Endometrial microvascular endothelial cells (primary cell): ENCODE results near the gene EML3. TPM values are rescaled to one million over a fixed set of nuclear protein-coding genes. Genes with fewer than 3 reads are reported as not detected.
"Not testable (repeated sequence)": the region's sequence is repeated elsewhere in the genome, so short reads cannot be mapped to it uniquely, and the experiment has no call there.

Experiments
- in situ Hi-C: cut with HindIII; loops from 2 replicates; pipeline ENCODE4 v1.10.0; 2017; ENCODE audit warnings: low sequenced_read_pairs, low pct_unique_long_range_greater_than_20kb; ENCODE audit errors: inconsistent ontology term
- total RNA-seq: library from RNA; depleted of rRNA; stranded (reverse); fragments of >200 nt; gene quantifications from one replicate; pipeline ENCODE4 v1.2.3, GENCODE V29; 2015; ENCODE audit errors: inconsistent ontology term

EML3 gene
- total RNA-seq, 1 donor from 2014 or later: 42.1 TPM

DNA sequence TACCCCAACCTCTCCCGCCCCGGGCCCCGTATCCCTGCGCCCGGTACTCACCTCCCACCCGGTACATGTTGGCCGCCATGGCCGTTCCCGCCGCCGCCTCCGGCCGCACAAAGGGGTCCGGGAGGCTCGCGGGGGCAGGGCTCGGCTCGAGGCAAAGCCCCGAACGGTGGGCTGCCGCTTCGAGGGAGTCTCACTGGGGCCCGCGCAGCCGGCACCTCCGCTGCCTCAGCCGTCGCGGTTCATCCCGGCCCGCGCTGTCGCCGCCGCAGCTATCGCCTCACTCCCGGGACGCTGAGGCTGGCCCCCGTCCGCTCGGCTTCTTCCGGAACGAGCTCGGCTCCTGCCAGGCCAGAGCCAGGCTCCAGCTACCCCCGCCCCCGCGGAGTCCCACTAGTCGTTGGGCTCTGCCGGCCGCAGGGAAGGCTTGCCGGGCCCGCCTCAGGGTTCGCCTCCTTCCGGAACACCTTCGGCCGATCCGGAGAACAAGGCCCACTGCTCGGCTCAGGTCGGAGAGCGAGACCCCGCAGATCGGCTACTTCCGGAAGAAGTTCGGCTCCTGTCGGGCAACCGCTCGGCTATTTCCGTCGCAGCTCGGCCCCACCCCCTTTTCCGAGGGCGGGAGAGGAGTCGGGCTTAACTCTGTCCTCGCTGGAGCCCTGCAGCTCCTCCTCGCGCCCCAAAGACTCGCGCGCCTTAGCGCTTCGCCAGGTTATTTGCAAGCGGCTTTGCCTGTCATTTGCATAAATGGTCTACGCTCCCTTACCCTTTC is 11.0 kb downstream of the EML3 start, which contains the start of gene MTA2:
Gene MTA2, minus strand, starts transcription at position 494 of the 769 bp plus-strand sequence. Its CDS starts 415 bp downstream, at position 79.
- in situ Hi-C loops: no loop called here

- in situ Hi-C loops: no loop called here
Measured at GRCh38 chr11:62601122-62601371, 11.5 kb downstream of the EML3 start.

- in situ Hi-C loops: no loop called here
Measured at GRCh38 chr11:62600367-62601121, 12.0 kb downstream of the EML3 start.

GRCh38 chr11:62599901-62600300 is 12.7 kb downstream of the EML3 start:
- in situ Hi-C loops: no loop called here

DNA sequence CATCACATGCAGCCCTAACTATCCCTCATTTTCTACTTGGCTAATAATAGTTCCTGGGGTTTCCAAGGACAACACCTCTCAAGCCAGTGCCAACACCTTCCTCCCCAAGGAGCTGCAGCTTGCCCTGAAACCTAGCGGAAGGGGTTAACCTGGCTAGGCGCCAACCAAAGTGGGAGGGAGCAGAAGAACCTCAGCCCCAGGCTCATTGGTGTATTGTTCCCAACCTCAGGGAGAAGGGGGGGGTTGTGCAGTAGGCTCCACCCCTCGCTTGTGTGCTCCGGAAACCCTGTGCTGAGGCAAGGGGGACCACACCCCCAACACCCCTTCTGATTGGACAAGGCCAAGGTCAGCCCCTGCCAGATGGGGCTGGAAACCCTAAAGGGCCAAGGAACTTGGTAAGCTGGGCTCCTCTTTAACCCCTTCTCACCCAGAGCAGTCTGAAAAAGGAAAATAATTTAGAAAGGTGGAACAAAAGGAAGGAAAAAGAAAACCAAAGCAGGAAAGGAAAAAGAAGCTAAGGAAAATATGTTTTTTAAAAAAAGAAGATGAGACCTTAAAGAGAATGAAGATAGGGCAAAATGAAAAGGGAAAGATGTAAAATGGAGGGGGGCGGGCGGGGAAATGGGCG is 13.4 kb downstream of the EML3 start:
- in situ Hi-C loops: no loop called here

GRCh38 chr11:62595124-62595523 is 17.5 kb downstream of the EML3 start:
- in situ Hi-C loops: no loop called here

- in situ Hi-C loops: no loop called here
Measured at GRCh38 chr11:62593434-62594044, 19.0 kb downstream of the EML3 start.

- in situ Hi-C loops: no loop called here
Measured at GRCh38 chr11:62592989-62593421, 19.6 kb downstream of the EML3 start.

- in situ Hi-C loops: no loop called here
Measured at GRCh38 chr11:62592146-62592815, 20.3 kb downstream of the EML3 start.

DNA sequence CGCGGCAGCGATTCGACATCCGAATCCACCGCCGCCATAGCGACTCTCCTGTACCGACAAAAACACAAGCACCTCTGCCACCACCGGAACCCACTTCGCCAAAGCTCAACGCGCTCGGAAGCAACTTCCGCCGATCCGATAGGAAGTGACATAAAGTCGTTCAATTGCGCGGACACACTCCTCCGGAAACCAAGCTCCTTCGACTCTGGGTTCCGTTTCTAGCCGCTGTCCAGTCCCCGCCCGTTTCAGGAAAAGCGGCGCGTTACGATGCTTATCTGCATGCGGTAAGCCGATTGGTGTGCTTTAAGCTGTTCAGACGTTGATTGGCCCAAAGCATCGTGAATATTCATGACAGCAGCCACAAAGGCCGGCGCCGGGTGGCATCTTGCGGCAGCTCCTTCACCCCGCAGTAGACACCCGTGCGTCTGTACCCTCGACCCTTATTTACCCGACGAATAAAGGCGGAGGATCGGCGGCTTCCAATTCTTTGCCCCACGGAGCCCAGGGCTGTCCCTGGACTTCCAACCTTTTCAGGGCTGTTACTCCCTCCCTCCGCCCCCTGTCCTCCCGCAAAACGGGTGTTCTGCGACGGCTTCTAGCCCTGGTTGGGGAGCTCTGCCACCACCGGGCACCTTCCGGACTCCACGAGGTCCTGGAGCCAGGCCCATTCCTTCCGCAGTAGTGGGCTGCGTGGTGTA is 21.0 kb downstream of the EML3 start, which contains the start of gene TUT1:
Gene TUT1, minus strand, starts transcription at position 76 of the 698 bp plus-strand sequence. Its CDS starts 38 bp downstream, at position 38.
- in situ Hi-C loops: no loop called here

GRCh38 chr11:62588966-62589637 is 23.5 kb downstream of the EML3 start:
- in situ Hi-C loops: no loop called here

GRCh38 chr11:62585356-62585755 is 27.2 kb downstream of the EML3 start:
- in situ Hi-C loops: not testable (repeated sequence)

- in situ Hi-C loops: not testable (repeated sequence)
Measured at GRCh38 chr11:62581735-62582134, 30.8 kb downstream of the EML3 start.

DNA sequence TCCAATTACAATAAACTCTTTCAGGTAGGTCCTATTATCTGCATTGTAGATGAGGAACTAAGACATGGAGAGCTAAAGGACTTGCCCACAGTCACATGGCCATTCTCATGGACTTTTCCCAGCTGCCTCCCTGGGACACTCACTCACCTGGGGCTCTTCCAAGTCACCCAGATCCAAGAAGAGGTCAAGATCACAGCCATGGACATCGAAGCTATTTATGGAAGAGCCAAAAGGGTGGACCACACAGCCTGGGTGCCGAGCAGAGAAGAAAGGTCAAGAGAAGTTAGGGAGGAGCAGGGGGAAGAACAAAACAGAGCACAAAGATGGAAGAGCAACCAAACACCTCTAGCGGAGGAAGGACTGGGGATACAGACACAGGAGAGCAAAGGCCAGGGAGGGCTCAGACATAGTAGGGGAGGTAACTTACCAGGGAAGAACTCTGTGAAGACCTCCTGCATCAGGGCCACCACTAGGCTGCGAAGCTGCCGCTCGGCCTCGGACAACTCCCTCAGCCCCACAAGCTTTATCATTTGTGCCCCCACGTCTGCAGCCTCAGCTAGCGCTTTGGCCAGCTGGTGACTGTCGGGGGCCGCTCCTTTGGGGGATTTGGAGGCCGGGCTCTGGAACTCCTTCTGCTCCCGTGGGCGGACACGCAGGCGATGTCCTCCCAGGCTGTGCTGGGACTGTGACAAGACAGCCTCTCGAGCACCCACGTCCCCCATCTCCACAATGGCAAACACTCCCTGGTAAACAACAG is 31.4 kb downstream of the EML3 start:
- in situ Hi-C loops: no loop called here

- in situ Hi-C loops: no loop called here
Measured at GRCh38 chr11:62579252-62579651, 33.3 kb downstream of the EML3 start.

- in situ Hi-C loops: no loop called here
Measured at GRCh38 chr11:62578541-62578940, 34.0 kb downstream of the EML3 start.

- in situ Hi-C loops: no loop called here
Measured at GRCh38 chr11:62577046-62577714, 35.4 kb downstream of the EML3 start.
